ENCODE results near the gene COMMD8.
A peak's percentile ranks its signal among the peaks of the same experiment; 100 is the strongest.
"Not testable (repeated sequence)": the region's sequence is repeated elsewhere in the genome, so short reads cannot be mapped to it uniquely, and the experiment has no call there.

Gene COMMD8

DNA sequence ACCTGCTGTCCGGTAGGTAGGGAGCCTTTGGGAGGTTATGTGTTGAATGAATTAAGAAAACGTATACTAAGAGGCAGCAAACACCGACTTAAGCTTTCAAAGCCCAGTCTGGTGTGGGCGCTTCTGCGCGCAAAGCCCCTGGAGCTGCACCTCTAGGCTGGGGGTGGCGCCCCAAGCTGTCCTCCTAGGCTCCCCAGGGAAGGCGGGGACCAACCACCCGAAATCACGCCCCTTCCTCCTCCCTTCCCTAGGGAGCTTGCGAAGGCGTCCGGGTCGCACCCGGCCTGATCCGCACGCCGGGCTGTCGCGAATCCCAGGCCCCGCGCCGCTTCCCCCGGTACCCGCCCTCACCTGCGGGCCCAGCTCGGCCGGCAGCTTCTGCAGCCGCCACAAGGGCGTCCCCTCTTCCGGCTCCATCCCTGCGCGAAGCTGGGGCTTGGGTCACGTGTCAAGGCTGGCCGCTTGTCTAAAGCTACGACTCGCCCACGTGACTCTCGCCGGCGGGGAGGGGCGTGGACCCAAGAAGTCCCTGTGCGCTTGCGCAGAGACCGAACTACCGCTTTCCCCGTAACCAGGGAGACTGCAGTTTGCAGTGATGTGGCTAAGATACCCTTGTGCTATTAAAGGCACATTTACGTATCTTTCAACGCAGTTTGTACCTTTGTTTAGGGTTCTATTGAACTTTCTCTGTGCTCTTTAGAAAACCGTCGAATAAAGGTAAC, at the start of gene COMMD8:
COMMD8 (minus strand) TSS at position 468 of the 722 bp plus-strand sequence; CDS start at position 417, 51 bp downstream.
- DNase-seq, result peak; percentile 85

DNA sequence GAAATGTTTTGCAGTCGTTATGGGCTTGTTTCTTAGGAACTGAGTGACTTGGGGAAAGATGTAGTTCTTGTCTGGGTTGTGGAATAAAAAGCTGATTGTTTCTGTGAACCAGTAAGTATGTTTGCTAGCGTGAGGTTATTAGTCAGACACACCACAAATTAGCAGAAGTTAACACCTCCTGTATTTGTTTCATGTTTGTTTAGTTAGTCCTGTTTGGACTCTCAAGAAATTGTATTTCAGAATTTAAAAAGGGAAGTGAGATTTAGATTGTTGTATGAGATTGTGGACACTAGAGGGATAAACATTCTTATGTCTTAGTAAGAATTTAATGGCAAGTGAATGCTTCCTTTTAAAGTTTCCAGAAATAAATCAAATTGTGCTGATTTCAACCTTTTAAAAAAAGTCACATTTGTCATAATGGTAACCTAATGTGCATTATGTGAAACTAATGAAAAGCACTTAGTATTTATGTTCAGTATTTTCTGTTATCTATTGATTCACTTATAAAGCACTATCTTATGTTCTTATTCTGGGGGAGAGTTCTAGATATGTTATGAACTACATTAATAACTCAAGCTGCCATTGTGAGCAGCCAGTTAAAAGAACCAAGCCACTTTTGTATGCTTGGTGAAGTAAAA, 47.1 kb upstream of the COMMD8 start:
- DNase-seq, result no peak

DNA sequence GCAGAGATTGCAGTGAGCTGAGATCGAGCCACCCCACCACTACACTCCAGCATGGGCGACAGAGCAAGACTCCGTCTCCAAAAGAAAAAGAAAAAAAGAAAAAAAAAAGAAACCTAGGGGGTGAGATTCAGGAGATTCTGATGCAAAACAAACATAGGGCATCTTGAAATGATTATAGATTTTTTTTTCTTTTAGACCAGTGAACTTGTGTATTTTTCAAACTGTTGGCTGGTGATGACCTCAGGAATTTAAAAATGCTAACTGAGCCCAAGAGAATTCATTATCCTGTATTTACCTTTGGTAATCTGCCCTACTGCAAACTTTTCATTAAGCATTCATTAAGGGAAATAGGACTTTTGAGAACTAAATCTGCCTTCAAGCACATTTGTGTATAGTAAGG, 42.2 kb upstream of the COMMD8 start:
- no peak for DNase-seq

DNA sequence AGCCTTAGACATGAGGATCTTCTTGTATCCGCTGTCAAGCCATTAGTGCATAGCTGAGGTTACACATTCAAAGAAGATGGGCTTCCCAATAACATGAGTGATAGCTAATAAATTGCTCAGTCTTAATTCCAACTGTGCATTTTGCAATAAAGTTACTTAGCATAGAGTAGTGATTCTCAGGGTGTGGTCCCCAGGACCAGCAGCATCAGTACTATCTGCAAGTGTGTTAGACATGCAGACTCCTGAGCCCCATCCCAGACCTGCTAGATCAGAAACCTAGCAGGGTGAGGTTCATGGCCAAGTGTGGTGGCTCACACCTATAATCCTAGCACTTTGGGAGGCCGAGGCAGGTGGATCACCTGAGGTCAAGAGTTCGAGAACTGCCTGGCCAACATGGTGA, 41.6 kb upstream of the COMMD8 start:
- DNase-seq, result no peak

DNA sequence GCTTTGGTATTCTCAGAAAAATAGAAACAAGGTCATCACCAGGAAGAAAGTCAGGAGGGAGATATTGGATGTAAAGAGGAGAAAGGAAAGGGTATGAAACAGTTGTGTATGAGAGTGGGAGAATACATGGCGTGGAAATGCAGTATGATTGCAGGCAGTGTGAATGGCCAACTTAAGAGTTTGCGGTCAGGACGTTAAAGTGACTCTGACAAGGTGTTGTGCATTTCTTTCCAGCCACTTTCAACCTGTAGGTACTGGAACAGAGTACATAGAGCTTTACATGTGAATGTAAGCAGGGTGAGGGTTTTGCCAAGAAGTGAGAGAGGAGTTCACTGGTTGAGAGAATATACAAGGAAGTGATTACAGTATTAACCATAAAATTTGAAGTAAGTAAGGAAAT, 37.3 kb upstream of the COMMD8 start:
- DNase-seq, result no peak

DNA sequence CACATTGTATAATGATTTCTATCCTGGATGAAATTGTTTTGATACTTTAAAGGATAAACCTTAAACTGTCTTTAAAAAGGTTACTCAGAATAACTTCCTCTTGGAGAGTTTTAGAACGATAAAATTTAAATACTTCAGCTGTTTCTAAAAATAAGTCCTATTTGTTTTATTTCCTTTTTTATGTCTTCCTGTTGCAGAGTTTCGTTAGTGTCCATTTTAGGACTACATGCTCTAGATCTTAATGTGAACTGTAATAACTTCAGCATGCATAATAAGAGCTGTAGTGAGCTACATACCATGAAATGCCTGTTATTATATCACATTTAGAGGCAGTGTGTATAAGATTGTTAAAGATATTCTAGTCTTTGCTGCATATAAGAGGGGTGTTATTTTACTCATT, 36.2 kb upstream of the COMMD8 start:
- no peak for DNase-seq

DNA sequence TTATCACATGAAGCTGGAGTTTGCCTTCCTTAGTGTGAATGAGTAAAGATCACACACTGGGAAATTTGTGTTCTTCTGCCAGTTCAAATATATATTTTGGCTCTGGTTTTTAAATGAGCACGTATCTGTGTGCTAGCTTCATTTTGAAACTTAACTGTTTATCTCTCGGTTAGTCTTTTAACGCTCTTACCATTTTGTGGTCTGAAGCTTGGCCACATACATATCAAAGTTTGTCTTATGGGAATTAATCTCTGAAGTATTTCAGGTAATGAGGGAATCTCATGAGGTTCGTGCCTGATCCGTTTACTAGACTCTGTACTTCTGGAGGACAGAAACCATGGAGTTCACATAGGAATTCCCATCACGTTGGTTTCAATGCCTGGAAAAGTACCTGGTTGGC, 35.4 kb upstream of the COMMD8 start:
- DNase-seq, result no peak

DNA sequence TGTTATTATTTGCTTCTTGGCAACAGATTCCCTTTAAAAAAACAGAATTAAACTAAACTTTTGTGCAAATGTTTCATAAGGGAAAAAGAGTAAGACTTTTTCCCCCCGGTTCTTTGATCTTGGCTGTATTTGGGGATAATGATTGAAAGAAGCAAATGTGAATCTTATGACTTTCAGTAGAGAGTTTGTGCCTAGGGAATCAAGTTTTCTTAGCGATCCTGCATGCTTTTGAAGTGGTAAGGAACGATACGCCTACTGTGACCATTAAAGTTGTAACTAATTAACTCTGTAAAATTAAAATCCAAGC, 30.6 kb upstream of the COMMD8 start:
- no peak for DNase-seq

DNA sequence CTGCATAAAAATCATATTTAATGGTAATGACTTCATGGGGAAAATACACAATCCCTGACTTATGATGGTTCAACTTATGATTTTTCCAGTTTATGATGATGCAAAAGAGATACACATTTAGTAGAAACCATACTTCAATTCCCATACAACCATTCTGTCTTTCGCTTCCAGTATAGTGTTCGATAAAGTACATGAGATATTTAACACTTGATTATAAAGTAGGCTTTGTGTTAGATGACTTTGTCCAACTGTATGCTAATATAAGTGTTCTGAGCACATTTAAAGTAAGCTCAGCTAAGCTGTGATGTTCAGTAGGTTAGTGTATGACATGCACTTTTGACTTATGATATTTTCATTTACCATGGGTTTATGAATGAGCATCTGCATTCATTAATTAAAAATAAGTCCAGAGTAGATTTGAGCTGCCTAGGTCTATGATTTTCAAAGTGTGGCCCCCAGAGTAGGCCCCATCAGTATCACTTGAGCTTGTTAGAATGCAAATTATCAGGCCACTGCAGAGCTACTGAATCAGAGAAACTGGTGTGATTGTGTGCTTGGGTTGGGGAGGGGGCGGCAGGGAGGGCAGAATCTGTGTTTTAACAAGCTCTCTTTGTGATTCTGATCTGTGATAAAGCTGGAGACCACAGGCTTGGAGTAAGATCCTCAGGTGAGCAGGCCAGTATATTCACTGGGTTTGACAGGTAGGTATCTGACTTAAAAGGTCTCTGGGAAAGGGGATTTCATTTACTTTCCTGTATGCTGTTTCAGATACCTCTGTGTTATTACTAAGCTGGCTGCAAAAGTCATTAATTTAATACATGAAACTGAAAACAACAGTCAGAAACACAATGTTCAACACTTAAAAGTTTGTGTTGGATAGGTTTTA, 30.0 kb upstream of the COMMD8 start:
- no peak for DNase-seq

DNA sequence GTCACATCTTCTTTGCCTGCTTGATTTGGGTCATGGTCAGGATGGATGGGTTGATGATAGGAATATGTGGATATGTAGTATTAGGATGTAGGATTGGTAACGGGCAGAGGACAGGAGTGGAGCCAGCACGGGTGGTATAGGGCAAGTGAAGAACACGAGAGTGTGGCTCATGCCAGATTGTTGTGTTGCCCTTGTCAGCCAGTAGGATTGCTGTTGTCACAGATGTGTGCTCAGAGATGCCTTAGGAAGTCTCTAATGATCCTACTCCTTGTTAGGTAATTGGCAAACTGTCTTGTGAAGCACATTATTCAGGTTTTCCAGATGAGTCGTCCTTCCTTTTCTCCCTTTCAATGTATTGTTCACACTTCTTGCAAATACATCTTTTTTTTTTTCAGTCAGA, 27.0 kb upstream of the COMMD8 start:
- DNase-seq, result no peak

DNA sequence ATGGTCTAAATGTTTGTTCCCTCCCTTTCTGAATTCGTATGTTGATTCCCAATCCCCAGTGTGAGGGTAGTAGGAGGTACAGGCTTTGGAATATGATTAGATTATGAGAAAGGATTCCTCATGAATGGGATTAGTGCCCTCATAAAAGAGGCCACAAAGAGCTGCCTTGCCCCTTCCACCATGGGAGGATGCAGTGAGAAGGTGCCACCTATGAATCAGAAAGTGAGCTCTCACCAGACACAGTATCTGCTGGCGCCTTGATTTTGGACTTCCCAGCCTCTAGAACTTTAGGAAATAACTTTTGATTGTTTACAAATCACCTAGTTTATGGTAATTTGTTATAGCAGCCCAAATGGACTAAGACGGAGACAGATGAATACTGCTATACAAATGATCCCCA, 25.2 kb upstream of the COMMD8 start:
- no peak for DNase-seq

DNA sequence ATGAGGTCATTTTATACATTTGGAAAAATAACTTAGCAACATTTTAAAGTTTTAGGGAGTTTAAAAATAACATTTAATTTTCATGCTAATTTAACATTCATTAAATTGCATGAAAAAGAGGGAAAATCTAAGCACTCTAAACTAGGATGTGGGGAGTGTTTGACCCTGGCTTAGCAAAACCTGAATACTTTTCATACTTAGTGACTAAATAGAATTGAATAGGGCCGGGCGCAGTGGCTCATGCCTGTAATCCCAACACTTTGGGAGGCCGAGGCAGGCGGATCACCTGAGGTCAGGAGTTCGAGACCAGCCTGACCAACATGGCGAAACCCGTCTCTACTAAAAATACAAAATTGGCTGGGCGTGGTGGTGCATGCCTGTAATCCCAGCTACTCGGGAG, 23.2 kb upstream of the COMMD8 start:
- DNase-seq, result not testable (repeated sequence)

DNA sequence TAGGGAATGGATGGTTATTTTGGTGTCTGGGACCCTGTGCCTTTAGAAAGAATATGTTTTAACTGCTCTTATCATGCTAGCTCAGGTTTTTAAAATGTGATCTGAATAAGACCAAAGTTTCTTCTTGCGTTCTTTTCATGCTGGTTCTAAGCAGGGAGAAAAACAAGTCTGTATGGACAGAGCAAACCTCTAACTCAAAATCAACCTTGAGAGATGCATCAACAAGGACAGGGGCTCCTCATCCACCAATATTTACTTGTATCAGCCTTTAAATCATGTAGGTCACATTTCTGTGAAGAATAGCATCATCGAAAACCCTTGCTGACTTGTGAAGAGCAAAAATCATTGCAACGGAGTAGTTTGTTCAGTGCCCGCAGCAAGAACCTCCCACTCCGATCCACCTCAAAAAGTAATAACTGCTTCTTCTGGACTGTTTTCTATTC, 22.8 kb upstream of the COMMD8 start:
- DNase-seq, result no peak

DNA sequence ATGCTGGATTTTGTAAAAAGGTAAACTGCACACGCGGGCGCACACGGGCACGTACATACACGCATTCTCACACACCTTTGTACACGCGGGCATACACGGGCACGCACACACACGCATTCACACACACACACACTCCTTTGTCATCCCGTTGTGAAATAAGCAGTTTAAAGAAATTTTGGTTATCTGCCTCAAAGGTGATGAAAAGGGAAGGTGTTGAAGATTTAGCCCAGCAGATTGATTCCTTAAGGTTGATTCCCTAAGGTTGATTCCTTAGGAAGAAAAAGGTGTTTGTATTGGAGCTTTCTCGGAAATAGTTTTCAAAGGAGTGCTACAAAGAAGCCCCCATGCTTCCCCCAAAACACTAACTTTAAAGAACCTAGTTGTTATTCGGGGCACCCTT, 22.3 kb upstream of the COMMD8 start:
- no peak for DNase-seq

DNA sequence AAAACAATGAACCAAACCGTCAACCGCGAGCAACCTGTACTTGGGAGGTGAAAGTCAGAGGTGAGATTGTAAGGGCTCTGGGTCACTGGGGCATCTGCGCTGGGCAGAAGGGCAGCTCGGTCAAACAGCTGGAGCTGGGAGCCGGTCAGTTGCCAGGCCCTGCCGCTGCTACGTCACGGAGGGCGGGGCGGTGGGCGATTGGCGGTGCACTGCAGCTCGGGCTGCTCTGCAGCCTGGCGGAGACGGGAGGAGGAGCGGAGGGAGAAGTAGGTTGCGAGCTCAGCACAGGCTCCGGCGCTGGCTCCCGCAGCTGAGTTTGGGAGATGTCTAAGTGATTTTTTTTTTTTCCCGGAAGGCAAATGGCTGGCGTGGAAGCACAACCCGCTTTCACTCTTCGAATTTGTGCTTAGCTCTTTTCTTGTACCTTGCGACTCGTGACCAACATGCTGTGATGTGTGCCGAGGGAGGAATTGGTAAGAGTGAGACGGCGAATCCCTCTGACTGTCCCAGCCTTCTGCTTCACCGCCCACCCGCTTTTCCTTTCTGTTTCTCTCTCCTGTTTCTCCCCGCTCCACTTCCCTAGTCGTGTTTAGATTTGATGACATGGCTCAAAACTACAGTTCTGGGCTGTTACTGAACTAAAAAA, 21.7 kb upstream of the COMMD8 start, which contains the start of gene ATP10D:
ATP10D (plus strand) TSS at position 229 of the 646 bp plus-strand sequence. CDS start 27,266 bp downstream, outside the sequence.
- DNase-seq, result peak; percentile 55

DNA sequence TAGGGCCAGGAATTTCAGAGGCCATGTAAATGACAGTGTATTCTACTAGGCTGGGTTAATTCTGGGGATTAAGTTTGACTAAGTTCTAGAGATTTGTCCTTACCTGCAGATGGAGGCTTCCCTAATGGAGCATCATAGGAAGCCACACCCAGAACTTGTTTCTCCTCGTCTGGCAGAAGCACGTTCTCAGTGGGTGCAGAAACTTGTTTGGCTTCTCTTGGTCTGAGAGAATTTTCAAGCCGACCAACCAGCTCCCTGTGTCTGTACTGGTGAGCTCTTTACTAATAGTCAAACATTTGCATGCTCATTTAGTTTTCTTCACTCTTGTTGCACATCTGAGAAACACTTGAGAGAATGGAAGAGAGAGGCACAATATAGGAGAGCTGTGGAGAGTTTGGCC, 20.7 kb upstream of the COMMD8 start:
- no peak for DNase-seq

DNA sequence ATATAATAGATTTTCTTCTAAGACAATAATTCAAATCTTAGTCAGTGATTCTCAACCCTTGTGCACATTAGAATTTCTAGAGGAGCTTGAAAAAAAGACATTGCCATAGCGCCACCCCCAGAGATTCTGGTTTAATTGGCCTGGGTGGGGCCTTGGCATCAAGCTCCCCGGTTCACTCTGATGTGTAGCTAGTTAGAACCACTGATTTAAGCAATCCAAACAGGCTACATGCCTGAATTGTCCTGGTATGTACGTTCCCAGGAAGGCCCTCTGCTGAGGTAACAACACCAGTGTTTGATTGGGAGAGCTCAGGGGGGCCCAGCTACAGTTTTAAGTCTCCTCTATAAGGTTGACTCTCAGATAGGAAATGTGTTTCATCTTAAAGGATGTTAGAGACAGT, 20.2 kb upstream of the COMMD8 start:
- DNase-seq, result no peak

DNA sequence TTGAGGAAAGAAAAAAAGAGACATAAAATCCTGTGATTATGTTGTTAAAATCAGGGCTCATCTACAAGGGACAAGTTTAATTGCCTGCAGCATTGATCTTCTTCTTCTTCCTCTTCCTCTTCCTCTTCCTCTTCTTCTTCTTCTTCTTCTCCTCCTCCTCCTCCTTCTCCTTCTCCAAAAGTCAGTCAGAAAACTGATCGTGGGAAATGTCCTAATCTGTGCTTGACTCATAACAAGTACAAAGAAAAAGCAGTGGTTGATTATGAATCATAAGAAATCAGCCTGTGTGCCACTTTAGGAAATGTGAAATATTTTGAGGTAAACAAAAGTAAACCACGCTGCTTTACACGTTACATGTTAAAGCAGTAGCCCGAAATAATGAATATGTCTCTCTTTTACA, 18.8 kb upstream of the COMMD8 start:
- no peak for DNase-seq

DNA sequence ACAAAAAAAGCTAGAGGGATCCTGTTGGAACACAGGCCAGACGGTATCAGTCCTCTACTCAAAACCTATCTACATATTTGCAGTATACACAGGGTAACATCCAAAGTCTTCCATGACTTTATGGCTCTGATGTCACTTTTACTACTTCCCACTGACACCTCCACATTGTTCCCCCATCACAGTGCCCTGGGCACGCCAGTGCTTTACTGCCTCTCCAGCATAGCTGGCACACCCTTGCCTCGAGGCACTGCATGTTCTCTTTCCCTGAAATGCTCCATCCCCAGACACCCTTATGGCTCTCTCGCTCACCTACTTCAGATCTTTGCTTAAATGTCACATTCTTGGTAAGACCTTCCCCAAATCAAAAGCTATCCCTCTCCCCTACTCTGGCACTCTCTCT, 15.3 kb upstream of the COMMD8 start:
- DNase-seq, result no peak

DNA sequence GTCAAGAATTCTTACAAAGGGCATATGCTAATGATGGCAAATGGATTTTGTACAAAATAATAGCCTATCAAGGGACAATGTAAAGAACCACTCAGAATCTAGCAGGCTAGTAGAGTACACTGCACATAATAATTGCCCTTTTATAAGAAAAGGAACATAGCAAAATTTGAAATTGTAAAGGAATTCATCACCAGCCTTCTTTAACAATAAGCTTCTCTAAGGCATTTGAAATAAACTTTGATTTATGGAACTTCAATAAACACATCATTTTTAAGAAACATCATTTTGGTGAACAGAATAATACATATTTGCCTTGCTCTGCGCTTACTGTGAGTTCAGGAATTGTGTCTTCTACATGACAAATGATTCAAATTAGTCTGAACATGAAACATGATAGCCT, 11.9 kb upstream of the COMMD8 start:
- DNase-seq, result no peak

DNA sequence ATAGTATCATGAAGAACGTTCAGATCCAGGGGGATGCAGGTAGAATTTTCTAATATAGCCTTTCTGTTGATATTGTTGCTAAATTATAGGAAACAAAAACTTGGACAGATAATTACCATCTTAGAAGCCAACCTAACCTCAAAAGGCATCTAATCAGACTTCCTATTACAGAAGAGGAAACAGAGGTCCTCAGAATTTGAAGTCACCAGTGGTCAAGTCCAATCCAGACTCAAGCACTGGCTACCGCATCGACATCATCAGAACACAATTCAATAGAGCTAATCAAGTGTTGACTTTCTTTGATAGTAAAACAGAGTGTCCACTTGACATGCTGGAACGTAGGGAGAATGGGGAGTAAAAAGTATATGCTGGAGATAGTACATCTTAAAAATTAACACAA, 11.3 kb upstream of the COMMD8 start:
- DNase-seq, result no peak

DNA sequence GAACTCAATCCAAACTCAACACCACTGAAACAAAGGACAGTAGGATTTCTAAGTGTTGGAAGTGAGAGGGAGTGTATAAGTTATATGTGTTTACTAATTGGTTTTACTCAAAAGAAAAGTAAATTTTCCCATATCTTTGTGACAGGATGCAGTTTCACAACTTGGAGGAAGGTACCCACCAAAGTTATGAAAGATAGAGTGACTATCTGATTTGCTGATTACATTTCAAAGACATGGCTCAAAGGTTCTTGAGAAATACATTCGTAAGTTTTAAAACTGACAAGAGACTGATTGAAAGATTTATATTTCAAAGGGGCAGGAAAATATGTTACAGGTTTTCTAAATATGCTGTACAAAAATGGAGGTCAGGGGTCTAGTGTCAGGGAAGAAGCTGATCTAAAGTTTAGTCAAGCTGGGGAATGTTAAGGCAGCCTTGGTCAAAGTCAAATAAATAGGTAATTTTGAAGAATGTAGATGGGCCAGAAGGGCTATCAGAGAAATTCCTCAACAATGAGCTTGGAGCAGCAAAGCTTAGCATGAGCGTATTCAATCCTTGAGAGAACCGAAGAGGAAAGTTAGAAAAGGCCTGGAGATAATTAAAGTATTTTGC, 9.7 kb upstream of the COMMD8 start:
- no peak for DNase-seq

DNA sequence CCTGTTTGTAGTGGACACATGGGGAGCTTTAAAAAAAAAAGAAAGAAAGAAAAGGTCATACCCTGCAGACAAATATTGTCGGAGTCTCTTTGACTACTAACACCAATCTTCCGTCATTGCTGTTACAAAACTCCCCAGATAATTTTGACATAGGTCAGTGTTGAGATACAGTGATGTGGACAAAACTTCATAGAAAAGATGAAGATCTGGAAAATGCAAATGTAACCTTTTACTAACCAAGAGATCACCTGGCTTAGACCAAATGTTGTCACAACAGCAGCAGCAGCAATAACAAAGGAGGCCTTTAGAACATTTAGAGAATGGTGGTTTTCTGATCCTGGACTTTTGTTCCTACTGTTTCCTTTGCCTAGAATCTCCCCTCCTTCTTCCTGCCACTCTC, 8.1 kb upstream of the COMMD8 start:
- DNase-seq, result no peak
